IPS-11a (cell line): ENCODE data around the gene TAF10.

Experiments
- H3K4me3 ChIP-seq: one replicate; pipeline ENCODE4 v1.5.1; 2013; ENCODE audit warnings: low read depth, low read length, control low read depth

TAF10 gene

GRCh38 chr11:6625832-6626420, 13.9 kb upstream of the TAF10 start:
- H3K4me3 ChIP-seq, result no peak overlapping the region

DNA sequence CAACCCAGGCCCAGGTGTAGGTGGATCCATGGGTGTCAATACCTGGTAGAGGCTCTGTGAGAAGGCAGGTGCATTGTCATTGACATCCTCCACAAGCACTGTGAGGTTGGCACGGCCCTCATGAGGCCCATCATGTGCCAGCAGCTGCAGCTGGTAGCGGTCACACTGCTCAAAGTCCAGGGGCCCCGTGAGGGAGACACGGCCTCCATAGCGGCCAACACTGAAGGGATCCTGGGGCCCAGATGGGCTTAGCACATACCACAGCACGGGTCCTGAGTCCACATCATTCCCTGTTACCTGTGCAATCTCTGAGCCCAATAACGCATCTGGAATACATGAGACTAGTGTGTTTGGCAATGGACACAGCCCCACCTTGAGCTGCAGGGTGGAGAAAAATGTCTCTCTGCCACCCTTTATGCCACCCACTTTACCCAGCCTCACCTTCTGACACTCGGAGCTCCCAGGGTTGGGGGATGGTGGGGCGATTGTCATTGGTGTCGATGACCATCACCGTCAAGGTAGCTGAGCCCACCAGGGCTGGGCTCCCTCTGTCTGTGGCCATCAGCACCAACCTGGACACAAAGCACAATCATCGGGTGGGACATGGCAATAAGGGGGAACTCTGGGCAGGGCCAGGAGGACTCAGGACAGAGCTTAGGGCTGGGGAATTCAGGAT, 13.3 kb upstream of the TAF10 start:
- H3K4me3 ChIP-seq, result no peak overlapping the region

DNA sequence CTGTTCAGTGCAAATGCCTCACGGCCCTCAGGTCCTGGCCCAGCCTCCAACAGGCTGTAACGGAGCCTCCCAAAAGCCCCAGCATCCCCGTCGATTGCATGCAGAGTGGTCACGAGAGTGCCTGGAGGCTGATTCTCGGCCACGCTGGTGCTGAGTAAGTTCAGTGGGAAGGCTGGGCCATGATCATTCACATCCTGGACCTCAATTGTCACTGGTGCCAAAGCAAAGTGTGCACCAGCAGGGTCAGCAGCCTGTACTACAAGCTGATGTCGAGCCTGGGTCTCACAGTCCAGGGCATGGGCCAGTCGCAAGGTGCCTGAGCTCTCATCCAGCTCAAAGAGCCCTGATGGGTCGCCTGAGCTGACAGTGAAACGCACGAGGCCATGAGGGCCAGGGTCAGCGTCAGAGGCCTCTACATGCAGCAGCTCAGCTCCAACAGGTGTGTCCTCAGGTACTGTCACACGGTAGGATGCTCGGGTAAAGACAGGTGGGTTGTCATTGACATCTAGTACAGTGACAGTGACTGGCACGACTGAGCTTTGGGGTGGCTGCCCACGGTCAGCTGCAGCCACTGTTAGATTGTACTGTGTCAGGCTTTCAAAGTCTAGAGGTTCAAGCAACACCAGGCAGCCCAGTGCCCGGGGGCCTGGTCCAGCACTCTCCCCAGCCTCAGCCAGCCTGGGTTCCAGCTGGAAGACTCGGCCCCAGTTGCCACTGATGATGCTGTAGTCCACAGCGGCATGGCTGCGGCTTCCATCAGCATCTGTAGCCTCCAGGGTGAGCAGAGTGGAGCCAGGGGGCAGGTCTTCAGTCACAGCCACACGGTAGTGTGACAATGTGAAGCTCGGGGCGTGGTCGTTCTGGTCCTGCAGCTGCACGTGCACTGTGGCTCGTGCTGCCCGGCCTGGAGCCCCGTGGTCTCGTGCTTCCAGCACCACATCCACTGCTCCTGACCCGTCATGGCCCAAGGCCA, 11.7 kb upstream of the TAF10 start:
- no peak overlapping the region for H3K4me3 ChIP-seq

DNA sequence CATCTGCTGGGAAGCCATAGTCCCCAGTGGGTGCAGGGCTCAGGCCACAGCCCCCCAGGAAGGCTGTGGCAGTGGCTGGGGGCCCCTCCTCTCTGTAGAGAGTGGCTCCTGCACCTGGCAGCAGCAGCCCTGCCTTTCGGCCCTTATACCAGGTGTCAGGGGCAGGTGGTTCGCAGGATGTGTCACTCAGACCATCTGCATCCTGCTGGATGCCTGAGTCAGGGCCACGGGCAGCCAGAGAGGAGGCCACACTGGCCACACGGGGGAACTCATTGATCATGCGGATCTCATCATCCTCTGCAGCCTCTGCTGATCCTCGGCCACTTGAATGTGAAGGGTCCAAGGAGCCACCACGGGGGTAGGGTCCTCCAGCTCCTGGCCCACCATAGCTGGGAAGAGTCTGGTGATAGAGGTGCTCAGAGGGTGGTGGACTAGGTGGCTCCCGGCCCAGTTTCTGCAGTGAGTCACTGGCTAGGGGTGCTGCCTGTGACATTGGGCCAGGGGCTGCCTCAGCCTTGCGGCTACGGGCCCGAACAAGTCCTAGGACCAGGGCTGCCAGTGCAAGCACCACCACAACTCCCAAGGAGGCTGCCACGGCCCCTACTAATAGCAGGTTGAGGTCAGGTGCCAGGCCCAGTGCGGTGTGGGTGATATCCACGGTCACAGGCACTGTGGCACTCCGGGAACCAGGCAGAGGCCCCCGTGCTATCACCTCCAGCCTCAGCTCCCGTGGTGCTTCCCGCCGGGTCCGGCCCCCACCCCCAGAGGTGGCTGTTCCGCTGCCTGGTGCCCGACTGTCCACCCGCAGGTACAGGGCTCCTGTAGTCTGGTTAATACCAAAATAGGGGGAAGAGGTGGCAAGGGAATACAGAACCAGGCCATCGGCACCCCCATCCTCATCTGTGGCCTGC, 10.5 kb upstream of the TAF10 start:
- H3K4me3 ChIP-seq, result no peak overlapping the region

GRCh38 chr11:6621711-6622211, 9.7 kb upstream of the TAF10 start:
- H3K4me3 ChIP-seq, result no peak overlapping the region

DNA sequence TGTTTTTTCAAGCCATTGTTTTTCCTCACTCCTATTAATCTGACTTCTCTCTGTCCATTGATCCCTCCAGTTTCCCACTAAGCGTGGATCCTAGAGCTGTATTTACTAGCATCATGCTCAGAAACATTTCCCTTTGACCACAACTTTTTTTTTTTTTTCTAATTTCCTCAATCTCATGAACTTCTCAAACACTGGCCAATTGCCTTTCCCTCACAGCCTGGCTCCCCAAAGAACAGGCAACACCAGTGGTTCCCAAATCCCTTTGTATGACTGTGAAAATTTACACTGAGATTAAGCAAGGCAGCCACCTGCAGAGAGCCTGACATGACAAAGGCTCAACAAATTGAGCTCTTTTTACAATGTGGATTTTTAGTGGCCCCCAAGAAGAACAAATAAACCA, 8.6 kb upstream of the TAF10 start:
- no peak overlapping the region for H3K4me3 ChIP-seq

DNA sequence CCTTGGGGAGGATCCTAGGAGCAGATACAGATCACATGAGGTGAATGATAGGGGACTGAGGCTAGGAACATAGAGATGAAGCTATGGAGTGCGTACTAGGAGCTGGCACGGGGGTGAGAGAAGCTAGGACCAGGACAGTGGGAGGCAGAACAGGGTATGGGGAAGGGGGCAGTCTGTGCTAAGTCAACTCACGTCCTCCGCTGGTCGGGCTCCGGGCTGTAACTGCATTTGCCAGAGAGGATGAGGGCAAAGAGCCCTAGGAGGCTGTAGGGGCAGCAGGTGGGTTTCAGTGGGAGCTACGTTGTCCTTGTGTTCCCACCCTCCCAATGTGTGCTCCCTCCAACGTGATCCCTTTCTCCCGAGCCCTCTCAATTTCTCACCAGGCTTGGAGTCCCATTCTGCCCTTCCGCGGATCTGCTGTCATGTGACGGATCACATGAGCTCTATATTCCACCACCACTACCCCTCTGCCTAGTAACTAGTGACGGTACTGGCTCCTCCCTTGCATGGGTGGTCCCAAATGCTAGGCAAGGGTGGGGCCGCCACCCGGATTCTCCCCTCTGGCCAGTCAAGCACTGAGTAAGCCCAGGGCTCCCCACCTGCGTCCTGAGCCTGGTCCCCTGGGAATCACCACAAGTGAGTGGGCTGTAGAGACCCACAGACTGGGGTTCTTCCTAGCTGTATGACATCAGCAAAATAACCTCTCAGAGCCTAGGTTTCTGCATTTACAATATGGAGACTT, 7.2 kb upstream of the TAF10 start, which contains the start of gene TPP1:
TPP1 (minus strand) TSS at position 419 of the 742 bp plus-strand sequence; CDS start at position 397, 22 bp downstream.
- H3K4me3 ChIP-seq, result peak within 1 kb of the TSS; percentile 92

DNA sequence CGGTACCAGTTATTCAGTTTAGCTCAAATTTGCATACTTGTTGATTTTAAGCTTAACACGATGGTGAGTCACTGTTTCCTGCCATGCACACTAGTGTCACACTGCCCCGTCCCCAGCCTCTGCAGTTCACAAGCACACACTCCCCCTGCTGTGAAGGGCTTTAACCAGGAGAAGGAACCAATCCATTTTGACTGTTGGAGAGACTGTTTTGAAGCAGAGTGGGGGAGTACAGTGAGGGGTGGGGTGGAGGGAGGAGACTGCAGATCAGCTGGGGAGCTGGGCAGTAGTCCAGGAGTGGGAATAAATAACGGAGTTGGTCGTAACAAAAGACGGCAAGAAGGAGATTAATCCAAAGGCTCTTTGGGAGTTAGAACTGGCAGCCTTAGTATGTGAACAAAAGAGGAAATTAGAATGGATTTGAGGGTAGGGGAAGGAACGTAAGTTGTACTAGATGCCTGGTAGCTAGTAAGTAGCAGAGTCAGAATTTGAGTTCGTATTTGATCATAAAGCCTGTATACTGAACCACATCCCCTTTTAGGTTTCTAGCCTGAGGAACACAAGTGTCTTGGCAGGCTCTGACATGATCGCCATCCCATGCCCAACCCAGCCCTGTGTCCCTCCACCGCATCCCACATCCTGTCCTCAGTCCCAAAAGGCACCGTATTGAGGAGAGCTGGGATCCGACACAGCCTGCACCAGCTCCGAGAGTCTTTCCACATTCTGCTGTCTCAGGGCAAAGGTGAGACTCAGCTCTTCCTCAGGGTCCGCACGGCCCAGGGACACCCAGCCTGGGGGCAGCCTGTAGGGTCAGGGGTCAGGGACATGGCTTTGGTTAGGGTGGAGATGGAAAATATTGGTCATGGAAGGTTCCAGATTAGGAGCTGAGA, 6.3 kb upstream of the TAF10 start:
- H3K4me3 ChIP-seq, result peak overlapping the region; percentile 92

GRCh38 chr11:6617315-6617781, 5.3 kb upstream of the TAF10 start:
- H3K4me3 ChIP-seq, result no peak overlapping the region

DNA sequence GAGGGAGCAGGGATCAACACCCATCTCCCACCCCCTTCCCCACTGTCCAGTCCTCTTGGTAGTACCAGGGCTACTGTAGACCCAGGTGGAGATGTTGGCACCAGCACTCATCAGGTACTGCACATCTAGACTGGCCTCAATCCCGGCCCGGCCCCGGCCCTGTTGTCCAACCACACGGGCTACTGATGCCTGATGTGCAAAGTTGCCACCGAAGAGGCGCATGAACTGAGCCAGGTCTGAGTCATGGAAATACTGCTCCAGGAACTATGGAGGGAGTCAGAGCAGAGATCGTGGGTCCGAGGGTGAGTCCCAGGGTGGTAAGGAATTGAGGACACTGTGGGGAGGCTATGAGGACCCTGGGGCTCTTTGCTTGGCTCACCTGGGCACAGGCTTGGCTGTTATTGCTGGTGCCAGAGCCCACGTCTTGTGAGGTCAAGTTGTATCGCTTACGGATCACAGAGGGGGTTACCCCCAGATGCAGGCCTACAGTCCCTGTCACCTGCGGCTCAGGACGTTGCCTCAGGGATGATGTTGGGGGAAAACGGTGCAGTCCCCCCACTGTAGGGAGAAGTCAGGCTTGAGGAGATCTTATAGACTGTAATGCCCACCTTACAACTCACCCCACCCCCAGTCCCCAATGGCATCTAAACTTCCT, 4.7 kb upstream of the TAF10 start:
- H3K4me3 ChIP-seq, result no peak overlapping the region

DNA sequence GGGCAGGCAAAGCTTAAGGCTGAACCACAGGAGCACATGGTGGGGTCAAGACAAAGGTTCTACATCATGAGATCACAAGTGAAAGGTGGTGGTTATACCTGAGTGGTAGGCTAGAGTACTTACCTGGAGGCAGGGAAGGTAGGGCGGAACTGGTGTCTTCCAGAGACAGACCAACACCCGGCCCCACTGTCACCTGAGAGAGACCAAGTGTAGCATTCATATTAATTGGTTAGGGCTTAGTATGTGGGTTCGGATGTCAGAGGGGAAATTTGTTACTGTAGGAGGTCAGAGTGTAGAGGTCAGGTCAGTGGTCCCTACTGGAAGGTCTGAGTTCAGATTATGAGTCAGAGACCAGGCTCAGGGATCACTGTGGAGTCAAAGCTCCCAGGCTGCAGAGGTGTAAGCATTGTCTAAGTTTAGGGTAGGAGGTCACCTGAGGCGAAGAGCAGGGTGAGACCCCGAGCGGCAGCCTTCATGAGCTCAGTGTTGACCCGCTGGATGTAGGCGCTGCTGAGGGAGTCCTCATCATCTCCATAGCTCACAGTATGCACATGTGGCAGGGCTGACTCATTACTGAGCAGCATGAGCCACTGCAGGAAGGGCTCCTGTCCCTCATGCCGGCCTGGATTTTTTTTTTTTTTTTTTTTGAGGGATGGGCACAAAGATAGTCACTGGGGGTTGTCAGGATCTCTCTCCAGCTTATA, 4.0 kb upstream of the TAF10 start:
- H3K4me3 ChIP-seq, result no peak overlapping the region

DNA sequence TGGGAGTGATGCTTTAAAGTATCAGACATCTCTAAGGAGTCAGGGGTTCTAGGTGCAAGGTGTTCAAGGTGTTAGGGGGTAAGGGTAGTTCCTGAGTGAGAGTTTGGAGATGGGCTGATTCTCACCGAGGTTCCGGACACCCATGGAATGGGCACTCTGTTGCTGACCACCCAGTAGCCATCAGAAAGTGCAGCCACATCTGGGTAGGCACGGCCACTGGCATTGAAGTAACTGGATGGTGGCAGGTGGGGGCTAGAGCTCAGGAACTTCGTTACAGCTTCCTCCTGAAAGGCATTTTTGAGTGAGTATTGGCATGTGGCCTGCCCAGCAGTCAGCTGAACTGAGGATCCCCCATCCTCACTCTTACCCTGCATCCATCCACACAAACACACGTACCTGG, 3.0 kb upstream of the TAF10 start:
- H3K4me3 ChIP-seq, result no peak overlapping the region

DNA sequence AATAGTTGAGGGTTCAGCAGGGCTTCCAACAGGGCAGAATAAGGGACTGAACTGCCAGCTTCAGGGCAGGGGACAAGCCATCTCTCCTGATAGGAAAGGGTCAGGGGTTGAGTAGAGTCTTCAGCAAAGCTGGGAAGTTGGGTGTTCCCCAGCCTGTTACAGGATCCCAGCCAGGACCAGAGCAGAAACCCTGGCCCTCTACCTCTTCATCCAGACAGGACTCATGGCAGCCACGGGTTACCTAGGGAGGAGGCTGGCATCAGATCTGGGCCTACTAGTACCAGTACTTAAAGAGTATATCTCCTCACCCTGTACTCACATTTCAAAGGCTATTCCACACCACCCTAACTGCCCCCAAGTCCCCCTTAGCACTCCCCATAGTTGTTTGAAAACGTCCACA, 2.4 kb upstream of the TAF10 start:
- H3K4me3 ChIP-seq, result no peak overlapping the region

GRCh38 chr11:6613496-6613895, 1.5 kb upstream of the TAF10 start:
- H3K4me3 ChIP-seq, result no peak overlapping the region

- peak overlapping the region; percentile 75 for H3K4me3 ChIP-seq
Observed at GRCh38 chr11:6611963-6612212, 128 bp downstream of the TAF10 start.

GRCh38 chr11:6611092-6611962, 689 bp downstream of the TAF10 start:
- peak overlapping the region; percentile 75 for H3K4me3 ChIP-seq

DNA sequence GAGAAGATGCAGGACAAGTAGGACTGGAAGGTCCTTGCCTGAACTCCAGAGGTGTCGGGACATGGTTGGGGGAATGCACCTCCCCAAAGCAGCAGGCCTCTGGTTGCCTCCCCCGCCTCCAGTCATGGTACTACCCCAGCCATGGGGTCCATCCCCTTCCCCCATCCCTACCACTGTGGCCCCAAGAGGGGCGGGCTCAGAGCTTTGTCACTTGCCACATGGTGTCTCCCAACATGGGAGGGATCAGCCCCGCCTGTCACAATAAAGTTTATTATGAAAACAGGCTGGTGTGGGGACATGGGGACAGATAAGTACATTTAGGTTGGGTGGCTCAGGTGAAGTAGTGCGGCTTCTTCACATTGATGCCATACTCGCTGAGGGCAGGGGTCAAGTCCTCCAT, 1.4 kb downstream of the TAF10 start:
- H3K4me3 ChIP-seq, result no peak overlapping the region
